ENCODE results near the gene PLEKHM3. TPM values are rescaled to one million over a fixed set of nuclear protein-coding genes. Genes with fewer than 3 reads are reported as not detected.

PLEKHM3 gene
- total and polyA plus RNA-seq, 2 donors (not counting 3 experiments of a cell fraction or from before 2014, with no cell fraction given): 3.1 to 9.1 TPM

DNA sequence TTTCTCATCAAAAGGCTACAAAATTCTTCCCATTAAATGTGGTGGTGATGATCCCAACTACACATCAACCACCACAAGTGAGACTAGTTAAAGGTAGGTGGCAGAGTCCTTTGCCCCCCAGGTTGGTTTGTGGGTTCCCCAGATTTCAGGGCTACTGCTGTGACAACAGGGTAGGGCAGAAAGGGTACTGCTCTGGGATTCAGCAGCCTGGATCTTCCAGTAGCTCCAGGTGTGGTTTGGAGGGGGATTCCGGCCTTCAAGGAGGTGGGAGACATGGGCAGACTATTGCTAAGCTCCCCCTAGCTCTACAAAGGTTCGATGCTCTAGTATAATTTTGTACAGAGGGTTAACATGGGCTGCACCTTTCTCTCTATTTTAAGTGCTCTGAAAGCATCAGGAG is 180.7 kb downstream of the PLEKHM3 start:
- FAIRE-seq: no peak

More for the DNA sequence above, 180.7 kb downstream of the PLEKHM3 start:
- intact Hi-C loops (cut with micrococcal nuclease) (no loop called here), dilution Hi-C loops (cut with MboI; ENCODE audit: extremely low pct_ligation_motif_present, low sequenced_read_pairs) (no loop called here)
- H3K9ac ChIP-seq (replicated peaks; ENCODE audit: extremely low read depth, insufficient read depth, low read length): no peak overlapping the region
- H3K9me1 ChIP-seq (replicated peaks; ENCODE audit: control insufficient read depth, extremely low read depth, insufficient read depth, low read length): no peaks in the 10 kb centered on the region
- no TSS peak for BruUV-seq (replicated peaks)
- H3K27me3 ChIP-seq (ENCODE audit: control insufficient read depth in 2 of 2, insufficient read depth in 2 of 2, low read length in 2 of 2): no peaks in the 10 kb centered on the region
- H3K4me2 ChIP-seq (ENCODE audit: insufficient read depth, low read length): no peak overlapping the region
- H3K4me3 ChIP-seq (replicated peaks in 1 of 3; ENCODE audit: insufficient read depth in 1 of 3, low read depth in 1 of 3, low read length in 3 of 3): no peak overlapping the region
- no peak overlapping the region for H3K27ac ChIP-seq (ENCODE audit: insufficient read depth, low read depth, low read length)
- H3K4me1 ChIP-seq (ENCODE audit: control insufficient read depth, extremely low read depth, insufficient read depth, low read length): peaks cover 18% of the 10 kb centered on the region
- H4K20me1 ChIP-seq (replicated peaks; ENCODE audit: control insufficient read depth, extremely low read depth, insufficient read depth, low read length): no peaks in the 10 kb centered on the region
- POLR2A ChIA-PET: no interaction called here
- no peak for DNase-seq (ENCODE audit: low read depth, low spot score)
- CTCF ChIA-PET: interaction anchor here (1.2 to 2.0 kb wide), 2 partner anchors 9 to 34 kb away, joined by 4 to 7 read pairs; no protein-coding TSS in a partner anchor
- H3K36me3 ChIP-seq (ENCODE audit: control insufficient read depth in 2 of 2, extremely low read depth in 1 of 2, insufficient read depth in 2 of 2, low read length in 2 of 2): no peaks in the 10 kb centered on the region
- TF ChIP-seq POLR2A (IDR thresholded peaks at IDR 0.05; ENCODE audit: low read depth, low read length) (no peak), EZH2 (IDR thresholded peaks at IDR 0.05; ENCODE audit: borderline replicate concordance, low read depth, low read length, severe bottlenecking) (no peak), JUN (IDR thresholded peaks at IDR 0.05; ENCODE audit: borderline replicate concordance, insufficient read depth, insufficient read length, low read depth) (no peak), FOS (IDR thresholded peaks at IDR 0.05; ENCODE audit: borderline replicate concordance, insufficient read depth, low read length) (no peak), MYC (IDR thresholded peaks at IDR 0.05; ENCODE audit: low read depth, low read length) (no peak), POLR2AphosphoS5 (IDR thresholded peaks at IDR 0.05; ENCODE audit: insufficient read depth, low read depth, low read length) (no peak), GATA2 (IDR thresholded peaks at IDR 0.05; ENCODE audit: insufficient read depth, insufficient read length, low read depth, low read length) (no peak)
- TF ChIP-seq, protein P1, sequence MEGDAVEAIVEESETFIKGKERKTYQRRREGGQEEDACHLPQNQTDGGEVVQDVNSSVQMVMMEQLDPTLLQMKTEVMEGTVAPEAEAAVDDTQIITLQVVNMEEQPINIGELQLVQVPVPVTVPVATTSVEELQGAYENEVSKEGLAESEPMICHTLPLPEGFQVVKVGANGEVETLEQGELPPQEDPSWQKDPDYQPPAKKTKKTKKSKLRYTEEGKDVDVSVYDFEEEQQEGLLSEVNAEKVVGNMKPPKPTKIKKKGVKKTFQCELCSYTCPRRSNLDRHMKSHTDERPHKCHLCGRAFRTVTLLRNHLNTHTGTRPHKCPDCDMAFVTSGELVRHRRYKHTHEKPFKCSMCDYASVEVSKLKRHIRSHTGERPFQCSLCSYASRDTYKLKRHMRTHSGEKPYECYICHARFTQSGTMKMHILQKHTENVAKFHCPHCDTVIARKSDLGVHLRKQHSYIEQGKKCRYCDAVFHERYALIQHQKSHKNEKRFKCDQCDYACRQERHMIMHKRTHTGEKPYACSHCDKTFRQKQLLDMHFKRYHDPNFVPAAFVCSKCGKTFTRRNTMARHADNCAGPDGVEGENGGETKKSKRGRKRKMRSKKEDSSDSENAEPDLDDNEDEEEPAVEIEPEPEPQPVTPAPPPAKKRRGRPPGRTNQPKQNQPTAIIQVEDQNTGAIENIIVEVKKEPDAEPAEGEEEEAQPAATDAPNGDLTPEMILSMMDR (IDR thresholded peaks at IDR 0.05; ENCODE audit: extremely low read depth in 1 of 2, insufficient read depth in 1 of 2, low read depth in 1 of 2, low read length in 2 of 2): no peak
- TF ChIP-seq, protein P2, sequence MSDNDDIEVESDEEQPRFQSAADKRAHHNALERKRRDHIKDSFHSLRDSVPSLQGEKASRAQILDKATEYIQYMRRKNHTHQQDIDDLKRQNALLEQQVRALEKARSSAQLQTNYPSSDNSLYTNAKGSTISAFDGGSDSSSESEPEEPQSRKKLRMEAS (IDR thresholded peaks at IDR 0.05; ENCODE audit: insufficient read depth, insufficient read length): no peak
- no peak overlapping the region for H2AFZ ChIP-seq (ENCODE audit: low read depth, low read length)
- no peaks in the 10 kb centered on the region for H3K9me3 ChIP-seq (replicated peaks; ENCODE audit: control insufficient read depth, insufficient read depth, low read length)
- no peaks in the 10 kb centered on the region for H3K79me2 ChIP-seq (ENCODE audit: control insufficient read depth, insufficient read depth, low read length)
